ENCODE results near the gene IQCE. TPM values are rescaled to one million over a fixed set of nuclear protein-coding genes. Genes with fewer than 3 reads are reported as not detected.

IQCE gene
- total and polyA plus RNA-seq, 2 donors from 2014 or later = 6.1 to 27.8 TPM

- no peaks in the 10 kb centered on the region for H3K9me3 ChIP-seq (ENCODE audit: control insufficient read depth in 2 of 3, insufficient read depth in 1 of 3, low read length in 3 of 3)
- no peak for DNase-seq
- no peak for FAIRE-seq
- peak overlapping the region in 1 of 3 donors; percentile 22 for H3K9ac ChIP-seq (ENCODE audit: low read length in 3 of 3)
- no peaks in the 10 kb centered on the region for H3K27me3 ChIP-seq (ENCODE audit: control insufficient read depth, insufficient read depth, low read length)
- H3K36me3 ChIP-seq (ENCODE audit: control insufficient read depth in 2 of 3, insufficient read depth in 3 of 3, low read length in 3 of 3) = no peaks in the 10 kb centered on the region
- H3K27ac ChIP-seq (ENCODE audit: low read depth in 2 of 2, low read length in 2 of 2) = peak overlapping the region; percentile 77 to 82
- intact Hi-C loops (cut with DNase I) = no loop called here
- TF ChIP-seq CTCF (IDR thresholded peaks at IDR 0.05; ENCODE audit: borderline replicate concordance, extremely low read depth, insufficient read depth) = no peak
- H3K4me3 ChIP-seq (ENCODE audit: low read length in 3 of 3) = no peak overlapping the region
- peaks cover 0 to 66% (median 33%) of the 10 kb centered on the region in 3 donors for H3K4me1 ChIP-seq (ENCODE audit: control insufficient read depth in 2 of 3, insufficient read depth in 2 of 3, low read depth in 1 of 3, low read length in 3 of 3)
These were observed 78.9 kb downstream of the IQCE start for GRCh38 chr7:2637505-2638223.

- FAIRE-seq = no peak
- peak overlapping the region; percentile 77 to 80 for H3K27ac ChIP-seq (ENCODE audit: low read depth in 2 of 2, low read length in 2 of 2)
- H3K4me1 ChIP-seq (ENCODE audit: control insufficient read depth in 2 of 3, insufficient read depth in 2 of 3, low read depth in 1 of 3, low read length in 3 of 3) = peaks cover 0 to 62% (median 33%) of the 10 kb centered on the region in 3 donors
- intact Hi-C loops (cut with DNase I) = no loop called here
- TF ChIP-seq CTCF (IDR thresholded peaks at IDR 0.05; ENCODE audit: borderline replicate concordance, extremely low read depth, insufficient read depth) = no peak
- peak in 3 of 5 donors; percentile 59 to 86 (median 70) for DNase-seq
- H3K9me3 ChIP-seq (ENCODE audit: control insufficient read depth in 2 of 3, insufficient read depth in 1 of 3, low read length in 3 of 3) = no peaks in the 10 kb centered on the region
- H3K36me3 ChIP-seq (ENCODE audit: control insufficient read depth in 2 of 3, insufficient read depth in 3 of 3, low read length in 3 of 3) = no peaks in the 10 kb centered on the region
- H3K4me3 ChIP-seq (ENCODE audit: low read length in 3 of 3) = no peak overlapping the region
- peak overlapping the region in 1 of 3 donors; percentile 22 for H3K9ac ChIP-seq (ENCODE audit: low read length in 3 of 3)
- H3K27me3 ChIP-seq (ENCODE audit: control insufficient read depth, insufficient read depth, low read length) = no peaks in the 10 kb centered on the region
These were observed 79.6 kb downstream of the IQCE start for GRCh38 chr7:2638224-2638991.

- FAIRE-seq = no peak
These were observed 80.5 kb downstream of the IQCE start for GRCh38 chr7:2639181-2639681.

More at GRCh38 chr7:2639181-2639681, 80.5 kb downstream of the IQCE start:
- H3K27ac ChIP-seq (ENCODE audit: low read depth in 2 of 2, low read length in 2 of 2) = peak overlapping the region; percentile 47 to 80
- H3K36me3 ChIP-seq (ENCODE audit: control insufficient read depth in 2 of 3, insufficient read depth in 3 of 3, low read length in 3 of 3) = no peaks in the 10 kb centered on the region
- DNase-seq = peak in 1 of 5 donors; percentile 77
- no peak overlapping the region for H3K4me3 ChIP-seq (ENCODE audit: low read length in 3 of 3)
- H3K9ac ChIP-seq (ENCODE audit: low read length in 3 of 3) = peak overlapping the region in 1 of 3 donors; percentile 12
- no peaks in the 10 kb centered on the region for H3K27me3 ChIP-seq (ENCODE audit: control insufficient read depth, insufficient read depth, low read length)
- TF ChIP-seq CTCF (IDR thresholded peaks at IDR 0.05; ENCODE audit: borderline replicate concordance, extremely low read depth, insufficient read depth) = no peak
- H3K9me3 ChIP-seq (ENCODE audit: control insufficient read depth in 2 of 3, insufficient read depth in 1 of 3, low read length in 3 of 3) = no peaks in the 10 kb centered on the region
- H3K4me1 ChIP-seq (ENCODE audit: control insufficient read depth in 2 of 3, insufficient read depth in 2 of 3, low read depth in 1 of 3, low read length in 3 of 3) = peaks cover 0 to 55% (median 33%) of the 10 kb centered on the region in 3 donors
- intact Hi-C loops (cut with DNase I) = no loop called here

Measured in kidney (tissue), 14 donors.